A549 (cell line): Measurements from ENCODE around the gene XIAP. TPM values are rescaled to one million over a fixed set of nuclear protein-coding genes. Genes with fewer than 3 reads are reported as not detected.

ENCODE experiments used
- ATAC-seq, 2 experiments: fragments of 200-7000 bp in 1 of 2; fragments of >200 bp in 1 of 2; cut with Nextera tagmentation in 1 of 2; cut with Tn5 transposase in 1 of 2; 3 replicates each; pipeline versions ENCODE4 v1.8.0 to v1.9.1; 2018 to 2020; ENCODE audit warnings: mild to moderate bottlenecking in 1 of 2, moderate library complexity in 1 of 2
- CTCF ChIA-PET: fragments of 300-600 bp; sonication (Branson Sonifier 250); formaldehyde crosslinking; extraction: SDS; loops from one replicate; lab custom pipeline; 2021; ENCODE audit warnings: antibody characterized with exemption, inconsistent platforms; lab: Yijun Ruan, JAX
- POLR2A ChIA-PET: fragments of 350-600 bp; formaldehyde crosslinking; extraction: SDS; loops from one replicate; lab custom pipeline; 2021; ENCODE audit warnings: antibody characterized with exemption, inconsistent platforms; lab: Yijun Ruan, JAX
- DNase-seq, 2 experiments: peaks; one replicate each; pipeline versions ENCODE4 v3.0.0 to v3.0.0-alpha.2; 2011 to 2016; ENCODE audit warnings: low read depth in 1 of 2, low spot score in 1 of 2
- FAIRE-seq: peaks from 2 replicates; lab custom pipeline; 2011; peaks lifted over from hg19 to GRCh38; lab: Jason Lieb, UNC
- H3K27ac ChIP-seq, 2 experiments: fragments of >200 bp; sonication (Bioruptor Twin); formaldehyde crosslinking; 3 replicates each; pipeline ENCODE4 v1.5.1; 2016 to 2017
- H3K4me1 ChIP-seq: fragments of >200 bp; sonication (Bioruptor Twin); formaldehyde crosslinking; 3 replicates; pipeline ENCODE4 v1.6.1; 2016
- H3K4me2 ChIP-seq: fragments of >200 bp; sonication (Bioruptor Twin); formaldehyde crosslinking; 3 replicates; pipeline ENCODE4 v1.6.1; 2016
- H3K4me3 ChIP-seq: fragments of >200 bp; sonication (Bioruptor Twin); formaldehyde crosslinking; 3 replicates; pipeline ENCODE4 v1.5.1; 2016
- H3K9me3 ChIP-seq: fragments of >200 bp; sonication (Bioruptor Twin); formaldehyde crosslinking; 3 replicates; pipeline ENCODE4 v1.6.1; 2016
- CBX2 ChIP-seq: fragments of 200-600 bp; sonication (generic); IDR thresholded peaks from 2 replicates; pipeline ENCODE4 v1.6.1; 2016; ENCODE audit warnings: low read depth, mild to moderate bottlenecking, borderline replicate concordance
- CEBPB ChIP-seq, 2 experiments: fragments of >200 bp in 1 of 2; sonication (Bioruptor Twin) in 1 of 2; formaldehyde crosslinking in 1 of 2; IDR thresholded peaks; 2 replicates each; pipeline ENCODE4 v1.6.1; 2012 to 2016
- CHD4 ChIP-seq: fragments of 200-600 bp; sonication (generic); IDR thresholded peaks from 2 replicates; pipeline ENCODE4 v1.6.1; 2016; ENCODE audit warnings: antibody characterized with exemption, mild to moderate bottlenecking, borderline replicate concordance
- E2F6 ChIP-seq: IDR thresholded peaks from 2 replicates; pipeline ENCODE4 v1.6.1; 2012; ENCODE audit warnings: low read depth, borderline replicate concordance
- ESRRA ChIP-seq: fragments of 150-350 bp; IDR thresholded peaks from 2 replicates; pipeline ENCODE4 v1.6.1; 2014; ENCODE audit warnings: mild to moderate bottlenecking, low read length, borderline replicate concordance
- FOSB ChIP-seq: fragments of 250-450 bp; sonication (Bioruptor Pico); IDR thresholded peaks from 2 replicates; pipeline ENCODE4 v1.5.0; 2020; ENCODE audit warnings: mild to moderate bottlenecking, moderate library complexity
- FOXS1 ChIP-seq: fragments of 250-450 bp; sonication (Bioruptor Pico); IDR thresholded peaks from 2 replicates; pipeline ENCODE4 v1.5.0; 2020; ENCODE audit warnings: mild to moderate bottlenecking, moderate library complexity
- GATA3 ChIP-seq: IDR thresholded peaks from 2 replicates; pipeline ENCODE4 v1.6.1; 2012; ENCODE audit warnings: borderline replicate concordance
- HDAC2 ChIP-seq: fragments of 200-600 bp; sonication (generic); IDR thresholded peaks from 2 replicates; pipeline ENCODE4 v1.6.1; 2016
- HMGXB4 ChIP-seq: fragments of 250-450 bp; sonication (Bioruptor Pico); IDR thresholded peaks from 2 replicates; pipeline ENCODE4 v1.5.0; 2021; ENCODE audit warnings: mild to moderate bottlenecking, moderate library complexity, borderline replicate concordance
- HOXB5 ChIP-seq: fragments of 250-450 bp; sonication (Bioruptor Pico); IDR thresholded peaks from 2 replicates; pipeline ENCODE4 v1.5.0; 2020; ENCODE audit warnings: mild to moderate bottlenecking, moderate library complexity
- PBX3 ChIP-seq: IDR thresholded peaks from 2 replicates; pipeline ENCODE4 v1.6.1; 2012
- POLR2A ChIP-seq: IDR thresholded peaks from 2 replicates; pipeline ENCODE4 v1.6.1; 2012; ENCODE audit warnings: mild to moderate bottlenecking, low read length
- REST ChIP-seq: fragments of 200-600 bp; sonication (generic); IDR thresholded peaks from 2 replicates; pipeline ENCODE4 v1.6.1; 2016; ENCODE audit warnings: antibody characterized with exemption, mild to moderate bottlenecking, moderate library complexity
- TFCP2L1 ChIP-seq: fragments of 250-450 bp; sonication (Bioruptor Pico); IDR thresholded peaks from 2 replicates; pipeline ENCODE4 v1.5.0; 2021; ENCODE audit warnings: mild to moderate bottlenecking
- TP53 ChIP-seq: fragments of 250-450 bp; sonication (Bioruptor Pico); IDR thresholded peaks from 2 replicates; pipeline ENCODE4 v1.5.0; 2021; ENCODE audit warnings: mild to moderate bottlenecking, moderate library complexity
- ZFP36 ChIP-seq: fragments of 450-650 bp; IDR thresholded peaks from 2 replicates; pipeline ENCODE4 v1.6.1; 2014; ENCODE audit warnings: borderline replicate concordance; ENCODE audit not compliant: partially characterized antibody
- ZNF302 ChIP-seq: fragments of 250-450 bp; sonication (Bioruptor Pico); IDR thresholded peaks from 2 replicates; pipeline ENCODE4 v1.9.0; 2021; ENCODE audit warnings: inconsistent platforms, mild to moderate bottlenecking, moderate library complexity
- WGBS: methylation state at CpG from one replicate; pipeline ENCODE4 v1.1.6; 2017; ENCODE audit errors: missing lambda C conversion rate; 5-methylcytosine and 5-hydroxymethylcytosine counted together
- polyA plus RNA-seq, 4 experiments: library from polyadenylated mRNA; depleted of rRNA in 3 of 4; stranded (reverse); fragments of >200 nt; fragmentation: RNase III in 1 of 4; extraction: RNeasy Plus Mini Kit Qiagen cat#74134 plus additional on column Dnase treatment in 1 of 4; gene quantifications; 2 replicates in 3 of 4; 3 replicates in 1 of 4; pipeline ENCODE4 v1.2.3, GENCODE V29; 2011 to 2017

XIAP gene
- polyA plus RNA-seq, 2 of the 4 experiments (the other 2 are of a cell fraction) = 42.9 to 44.1 TPM

GRCh38 chrX:123876844-123877243 is 17.0 kb downstream of the XIAP start:
- Histone ChIP-seq H3K27ac (no peak overlapping the region), H3K4me1 (peaks cover 27% of the 10 kb centered on the region), H3K4me2 (no peak overlapping the region), H3K9me3 (no peaks in the 10 kb centered on the region), H3K4me3 (no peak overlapping the region)
- DNase-seq (no peak), ATAC-seq (no peak), FAIRE-seq (no peak)
- 94% methylated on average over 2 of the region's 2 CpGs for WGBS
- ChIA-PET POLR2A (no interaction called here), CTCF (interaction anchor here (0.9 to 1.2 kb wide), 2 partner anchors 9 to 44 kb away, joined by 3 to 4 read pairs; no protein-coding TSS in a partner anchor)
- TF ChIP-seq FOSB (no peak), TP53 (CRISPR knock-in tag) (no peak), REST (no peak), ESRRA (no peak), HDAC2 (no peak)

- FAIRE-seq (peak; percentile 46), DNase-seq (no peak)
- whole genome bisulfite sequencing = 70% methylated on average over 2 of the region's 2 CpGs
- CTCF ChIA-PET = interaction anchor here (0.6 to 2.8 kb wide), 3 partner anchors 42 to 99 kb away, joined by 3 to 8 read pairs (median 4); no protein-coding TSS in a partner anchor
- TF ChIP-seq ZNF302 (no peak), HOXB5 (CRISPR knock-in tag) (no peak), E2F6 (no peak), ESRRA (no peak), CEBPB (IDR thresholded peaks at IDR 0.05) (no peak), CBX2 (no peak), TP53 (CRISPR knock-in tag) (no peak)
- TF ChIP-seq, all 56 proteins: peak for 0
- ATAC-seq = no peak
- H3K9me3 ChIP-seq = no peaks in the 10 kb centered on the region
- POLR2A ChIA-PET = no interaction called here
- no peak overlapping the region for H3K4me2 ChIP-seq
- H3K27ac ChIP-seq = no peak overlapping the region
- no peak overlapping the region for H3K4me3 ChIP-seq
- H3K4me1 ChIP-seq = peaks cover 28% of the 10 kb centered on the region
Observed at GRCh38 chrX:123878252-123878721, 18.4 kb downstream of the XIAP start.

- Histone ChIP-seq H3K4me3 (no peak overlapping the region), H3K4me2 (no peak overlapping the region; the same call in 2 of the 3 replicates), H3K27ac (no peak overlapping the region), H3K9me3 (no peaks in the 10 kb centered on the region), H3K4me1 (peaks cover 22% of the 10 kb centered on the region)
- TF ChIP-seq PBX3 (no peak), GATA3 (peak; percentile 13; the same call in 1 of the 2 replicates)
- ATAC-seq (no peak), FAIRE-seq (no peak), DNase-seq (no peak)
- CTCF ChIA-PET = interaction anchor here (0.8 to 2.9 kb wide), 4 partner anchors 45 to 97 kb away, joined by 3 to 13 read pairs (median 4); no protein-coding TSS in a partner anchor
- POLR2A ChIA-PET = interaction anchor here (0.5 kb wide), 1 partner anchor 93 kb away, joined by 3 read pairs; no protein-coding TSS in a partner anchor
Observed at GRCh38 chrX:123881330-123881729, 21.5 kb downstream of the XIAP start.

- ATAC-seq = no peak
- no peak for DNase-seq
- H3K4me1 ChIP-seq = peaks cover 22% of the 10 kb centered on the region
- POLR2A ChIA-PET = no interaction called here
- no peak overlapping the region for H3K27ac ChIP-seq
- FAIRE-seq = peak; percentile 94
- WGBS = 86% methylated on average over 3 of the region's 3 CpGs
- no peaks in the 10 kb centered on the region for H3K9me3 ChIP-seq
- CTCF ChIA-PET = interaction anchor here (1.1 to 2.4 kb wide), 2 partner anchors 49 to 94 kb away, joined by 3 to 9 read pairs; no protein-coding TSS in a partner anchor
- no peak overlapping the region for H3K4me2 ChIP-seq
- H3K4me3 ChIP-seq = no peak overlapping the region
- TF ChIP-seq CBX2 (no peak), ZFP36 (no peak), POLR2A (no peak), CHD4 (no peak), REST (no peak), HMGXB4 (CRISPR knock-in tag) (no peak), FOXS1 (CRISPR knock-in tag) (no peak), TFCP2L1 (no peak)
Observed at GRCh38 chrX:123882391-123882790, 22.5 kb downstream of the XIAP start.
